Measurements from ENCODE around the gene KRTAP5-9. TPM values are rescaled to one million over a fixed set of nuclear protein-coding genes. Genes with fewer than 3 reads are reported as not detected.

KRTAP5-9 gene
- polyA plus RNA-seq, 2 of the 4 experiments (the other 2 are of a cell fraction): not detected

DNA sequence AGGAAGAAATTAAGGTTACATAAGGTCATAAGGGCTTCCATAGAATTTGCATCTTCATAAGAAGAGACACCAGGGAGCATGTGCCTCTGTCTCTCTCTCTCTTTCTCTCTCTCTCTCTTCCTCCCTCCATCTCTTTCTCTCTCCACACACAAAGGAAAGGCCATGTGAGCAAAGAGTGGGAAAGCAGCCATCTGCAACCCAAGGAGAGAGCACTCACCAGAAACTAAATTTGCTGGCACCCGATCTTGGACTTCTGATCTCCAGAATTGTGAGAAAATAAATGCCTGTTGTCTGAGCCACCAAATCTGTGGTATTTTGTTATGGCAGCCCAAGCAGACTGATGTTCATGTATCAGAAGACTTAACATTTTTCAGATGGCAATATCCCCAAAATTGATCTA is 10.8 kb downstream of the KRTAP5-9 start:
- TF ChIP-seq EP300 (IDR thresholded peaks at IDR 0.05) (no peak), EHMT2 (IDR thresholded peaks at IDR 0.05; ENCODE audit: low read depth) (no peak), ZSCAN20 (CRISPR knock-in tag; IDR thresholded peaks at IDR 0.05) (no peak), RCOR1 (IDR thresholded peaks at IDR 0.05; ENCODE audit: low read depth, low read length) (no peak), KDM1A (IDR thresholded peaks at IDR 0.05; ENCODE audit: low read depth) (no peak), SMC3 (IDR thresholded peaks at IDR 0.05) (no peak), NPAS2 (CRISPR knock-in tag; IDR thresholded peaks at IDR 0.05; ENCODE audit: borderline replicate concordance) (no peak), CHD2 (IDR thresholded peaks at IDR 0.05; ENCODE audit: low read length, partially characterized antibody) (no peak), EHF (CRISPR knock-in tag; IDR thresholded peaks at IDR 0.05) (no peak), GATA3 (IDR thresholded peaks at IDR 0.05; ENCODE audit: borderline replicate concordance) (no peak), JUNB (IDR thresholded peaks at IDR 0.05) (no peak), REST (IDR thresholded peaks at IDR 0.05) (no peak)
- TF ChIP-seq, protein P1, sequence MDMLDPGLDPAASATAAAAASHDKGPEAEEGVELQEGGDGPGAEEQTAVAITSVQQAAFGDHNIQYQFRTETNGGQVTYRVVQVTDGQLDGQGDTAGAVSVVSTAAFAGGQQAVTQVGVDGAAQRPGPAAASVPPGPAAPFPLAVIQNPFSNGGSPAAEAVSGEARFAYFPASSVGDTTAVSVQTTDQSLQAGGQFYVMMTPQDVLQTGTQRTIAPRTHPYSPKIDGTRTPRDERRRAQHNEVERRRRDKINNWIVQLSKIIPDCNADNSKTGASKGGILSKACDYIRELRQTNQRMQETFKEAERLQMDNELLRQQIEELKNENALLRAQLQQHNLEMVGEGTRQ (IDR thresholded peaks at IDR 0.05): no peak
- WGBS (ENCODE audit: missing lambda C conversion rate): 52% methylated on average over 1 of the region's 1 CpG
- Histone ChIP-seq H3K27ac (no peak overlapping the region), H3K4me2 (no peak overlapping the region), H3K4me1 (no peaks in the 10 kb centered on the region), H3K4me3 (no peak overlapping the region), H3K9me3 (peaks cover 17% of the 10 kb centered on the region)
- POLR2A ChIA-PET: no interaction called here
- DNase-seq (ENCODE audit: low read depth in 1 of 2, low spot score in 1 of 2) (no peak), FAIRE-seq (no peak), ATAC-seq (no peak)
- CTCF ChIA-PET: interaction anchor here (0.8 to 1.8 kb wide), 3 partner anchors 9 to 21 kb away, joined by 3 read pairs; no protein-coding TSS in a partner anchor

- CTCF ChIA-PET: interaction anchor here (0.9 to 1.0 kb wide), 2 partner anchors 21 to 476 kb away, joined by 3 read pairs; no protein-coding TSS in a partner anchor
- TF ChIP-seq, protein P2, sequence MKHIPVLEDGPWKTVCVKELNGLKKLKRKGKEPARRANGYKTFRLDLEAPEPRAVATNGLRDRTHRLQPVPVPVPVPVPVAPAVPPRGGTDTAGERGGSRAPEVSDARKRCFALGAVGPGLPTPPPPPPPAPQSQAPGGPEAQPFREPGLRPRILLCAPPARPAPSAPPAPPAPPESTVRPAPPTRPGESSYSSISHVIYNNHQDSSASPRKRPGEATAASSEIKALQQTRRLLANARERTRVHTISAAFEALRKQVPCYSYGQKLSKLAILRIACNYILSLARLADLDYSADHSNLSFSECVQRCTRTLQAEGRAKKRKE (CRISPR knock-in tag; IDR thresholded peaks at IDR 0.05; ENCODE audit: low read depth): no peak
- TF ChIP-seq NPAS2 (CRISPR knock-in tag; IDR thresholded peaks at IDR 0.05; ENCODE audit: borderline replicate concordance): no peak
- TF ChIP-seq E2F6 (IDR thresholded peaks at IDR 0.05; ENCODE audit: borderline replicate concordance, low read depth): no peak
- no peak for TF ChIP-seq HDAC2 (IDR thresholded peaks at IDR 0.05)
- TF ChIP-seq, protein P3, sequence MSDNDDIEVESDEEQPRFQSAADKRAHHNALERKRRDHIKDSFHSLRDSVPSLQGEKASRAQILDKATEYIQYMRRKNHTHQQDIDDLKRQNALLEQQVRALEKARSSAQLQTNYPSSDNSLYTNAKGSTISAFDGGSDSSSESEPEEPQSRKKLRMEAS (IDR thresholded peaks at IDR 0.05): no peak
- TF ChIP-seq, protein P4, sequence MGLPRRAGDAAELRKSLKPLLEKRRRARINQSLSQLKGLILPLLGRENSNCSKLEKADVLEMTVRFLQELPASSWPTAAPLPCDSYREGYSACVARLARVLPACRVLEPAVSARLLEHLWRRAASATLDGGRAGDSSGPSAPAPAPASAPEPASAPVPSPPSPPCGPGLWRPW (IDR thresholded peaks at IDR 0.05): no peak
- no peak for TF ChIP-seq POLR2AphosphoS2 (conservative IDR thresholded peaks at IDR 0.05; ENCODE audit: low read length)
- TF ChIP-seq, protein P5, sequence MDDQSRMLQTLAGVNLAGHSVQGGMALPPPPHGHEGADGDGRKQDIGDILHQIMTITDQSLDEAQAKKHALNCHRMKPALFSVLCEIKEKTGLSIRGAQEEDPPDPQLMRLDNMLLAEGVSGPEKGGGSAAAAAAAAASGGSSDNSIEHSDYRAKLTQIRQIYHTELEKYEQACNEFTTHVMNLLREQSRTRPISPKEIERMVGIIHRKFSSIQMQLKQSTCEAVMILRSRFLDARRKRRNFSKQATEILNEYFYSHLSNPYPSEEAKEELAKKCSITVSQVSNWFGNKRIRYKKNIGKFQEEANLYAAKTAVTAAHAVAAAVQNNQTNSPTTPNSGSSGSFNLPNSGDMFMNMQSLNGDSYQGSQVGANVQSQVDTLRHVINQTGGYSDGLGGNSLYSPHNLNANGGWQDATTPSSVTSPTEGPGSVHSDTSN (IDR thresholded peaks at IDR 0.05): no peak
- TF ChIP-seq MAFK (IDR thresholded peaks at IDR 0.05; ENCODE audit: partially characterized antibody): no peak
- no peak for TF ChIP-seq SREBF2 (IDR thresholded peaks at IDR 0.05)
- TF ChIP-seq KDM1A (IDR thresholded peaks at IDR 0.05; ENCODE audit: low read depth): no peak
- no peak for TF ChIP-seq SMC3 (IDR thresholded peaks at IDR 0.05)
- no peak for TF ChIP-seq REST (IDR thresholded peaks at IDR 0.05)
- TF ChIP-seq BHLHE40 (IDR thresholded peaks at IDR 0.05; ENCODE audit: low read depth, low read length): no peak
- TF ChIP-seq CHD4 (IDR thresholded peaks at IDR 0.05; ENCODE audit: borderline replicate concordance): no peak
- no peak for TF ChIP-seq NR3C1 (IDR thresholded peaks at IDR 0.05)
- ATAC-seq: no peak
Observed at GRCh38 chr11:71562120-71562519, 13.9 kb downstream of the KRTAP5-9 start.

More at GRCh38 chr11:71562120-71562519, 13.9 kb downstream of the KRTAP5-9 start:
- H3K4me3 ChIP-seq: no peak overlapping the region
- DNase-seq (ENCODE audit: low read depth in 1 of 2, low spot score in 1 of 2): no peak
- POLR2A ChIA-PET: no interaction called here
- no peak for FAIRE-seq
- H3K9me3 ChIP-seq: peaks cover 17% of the 10 kb centered on the region
- no peak overlapping the region for H3K27ac ChIP-seq
- H3K4me2 ChIP-seq: no peak overlapping the region
- no peaks in the 10 kb centered on the region for H3K4me1 ChIP-seq
